GM18520 (cell line): ENCODE results near the gene GJD3.

Experiments
- ATAC-seq: cut with Tn5 transposase; IDR thresholded peaks from one replicate; pipeline ENCODE4 v1.9.1; 2021; ENCODE audit not compliant: unreplicated experiment

Gene GJD3

DNA sequence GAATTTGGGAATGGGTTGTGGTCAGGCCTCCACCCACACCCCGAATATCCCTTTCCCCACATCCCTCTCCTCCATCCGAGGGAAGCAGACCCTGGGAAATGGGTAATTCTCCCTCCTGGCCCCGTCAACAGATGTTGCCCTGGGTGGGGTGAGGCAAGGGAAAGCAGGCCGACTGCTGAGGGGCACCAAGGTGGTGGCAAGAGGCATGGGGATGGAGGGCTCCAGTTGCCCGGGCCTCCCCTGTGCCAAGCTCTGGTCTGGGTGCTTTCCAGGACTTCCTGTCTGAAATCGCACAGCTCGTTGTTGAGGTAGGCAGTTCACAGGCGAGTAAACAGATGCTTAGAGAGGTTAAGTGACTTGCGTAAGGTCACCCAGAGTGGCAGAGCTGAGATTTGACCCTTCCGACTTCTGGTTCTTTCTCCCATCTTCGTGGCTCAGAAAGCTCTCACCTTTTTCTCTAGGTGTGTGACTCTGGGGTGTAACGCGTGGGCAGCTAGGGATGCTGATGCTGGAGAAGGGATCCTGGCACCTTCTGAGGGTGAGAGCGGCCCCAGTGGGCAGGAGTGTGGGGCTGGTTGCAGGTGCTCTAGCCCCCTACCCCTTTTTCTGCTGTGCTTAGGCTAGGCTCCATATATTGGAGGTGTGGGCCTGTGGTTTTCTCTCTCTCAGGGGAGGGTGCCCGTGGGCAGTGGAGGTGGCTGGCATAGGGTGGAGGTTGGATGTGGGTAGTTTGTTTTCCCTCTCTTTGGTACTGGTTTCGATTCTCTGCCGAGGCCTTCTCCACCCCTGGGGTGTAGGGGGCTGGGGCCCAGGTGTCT, 38.3 kb downstream of the GJD3 start:
- ATAC-seq, result no peak

DNA sequence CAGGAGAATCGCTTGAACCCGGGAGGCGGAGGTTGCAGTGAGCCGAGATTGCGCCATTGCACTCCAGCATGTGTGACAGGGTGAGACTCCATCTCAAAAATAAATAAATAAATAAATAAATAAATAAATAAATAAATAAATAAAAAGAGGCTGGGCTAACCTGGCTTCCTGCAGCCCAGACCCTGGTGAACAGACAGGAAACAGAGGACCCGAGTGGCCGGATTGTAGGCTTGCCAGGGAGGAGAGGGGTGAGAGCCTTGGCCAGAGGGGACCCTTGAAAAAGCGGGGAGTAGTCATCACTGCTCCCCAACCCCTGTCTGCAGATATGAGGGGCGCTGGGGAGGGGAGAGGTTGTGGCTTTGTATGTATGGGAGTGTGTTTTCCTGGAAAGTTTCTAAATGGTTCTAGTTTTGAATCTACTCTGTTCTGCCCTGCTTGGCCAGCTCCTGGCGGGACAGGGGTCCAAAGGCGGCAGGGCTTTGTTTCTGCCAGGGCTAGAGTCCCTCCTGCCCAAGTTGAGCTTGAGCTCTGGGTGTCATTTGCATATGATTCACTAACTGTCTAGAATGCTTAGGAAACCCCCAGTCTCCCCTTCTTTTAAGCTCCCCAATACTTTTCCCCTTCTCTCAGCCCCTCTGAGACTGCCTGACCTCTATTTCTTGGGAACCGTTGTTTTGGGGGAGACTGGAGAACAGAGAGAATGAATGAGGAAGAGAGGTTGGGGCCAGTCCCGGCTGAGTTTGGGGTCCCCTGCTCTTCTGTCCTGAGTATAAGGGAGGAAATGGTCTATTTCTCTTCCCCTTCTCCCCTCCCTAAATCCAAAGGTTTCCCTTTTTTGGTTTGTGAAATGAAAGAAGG, 39.2 kb downstream of the GJD3 start:
- ATAC-seq, result no peak

GRCh38 chr17:40323391-40324381, 40.9 kb downstream of the GJD3 start:
- ATAC-seq, result peak; percentile 19

DNA sequence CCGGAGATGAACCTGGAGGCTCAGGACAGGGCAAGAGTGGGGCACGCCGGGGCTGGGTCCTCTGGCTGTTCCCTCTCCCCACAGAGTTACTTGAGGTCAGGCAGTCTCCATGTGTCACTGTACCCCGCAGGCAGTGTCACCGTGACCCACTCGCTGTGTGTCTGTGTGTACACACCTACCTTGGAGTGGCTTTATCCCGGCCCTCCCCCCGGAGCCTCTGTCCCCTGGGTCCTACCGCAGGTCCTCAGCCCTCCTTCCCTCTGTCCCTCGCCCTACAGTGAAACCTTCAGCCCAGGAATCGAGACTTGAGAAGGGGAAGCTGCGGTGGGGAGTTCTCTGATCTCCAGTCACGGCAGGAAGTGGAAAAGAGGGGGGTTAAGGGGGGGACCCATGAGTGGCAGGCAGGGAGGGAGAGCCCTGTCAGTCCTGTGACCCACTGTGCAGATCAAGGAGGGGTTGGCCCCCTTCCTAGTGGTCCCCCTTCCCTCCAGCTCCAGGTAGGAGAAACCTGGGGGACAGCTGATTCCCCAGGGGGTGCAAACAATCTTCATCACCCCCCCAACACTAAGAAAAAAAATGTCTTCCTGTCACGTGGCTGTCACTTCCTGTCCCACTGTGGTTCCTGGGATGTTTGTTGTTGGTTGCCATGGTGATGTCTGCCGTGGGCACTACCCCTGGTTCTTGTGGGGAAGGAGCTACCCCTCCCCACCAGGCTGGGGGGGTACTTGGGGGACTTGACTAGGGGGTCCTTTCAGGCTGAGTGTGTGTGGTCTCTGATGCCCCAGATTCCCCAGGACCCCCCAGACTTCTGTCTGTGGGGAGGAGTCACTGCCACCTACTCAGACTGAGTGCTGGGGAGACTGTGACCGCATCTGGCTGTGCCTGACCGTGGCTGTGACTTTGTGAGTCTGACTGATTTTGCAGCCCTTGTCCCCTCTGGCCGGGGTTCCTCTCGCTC, 41.9 kb downstream of the GJD3 start:
- no peak for ATAC-seq

GRCh38 chr17:40321961-40322357, 42.6 kb downstream of the GJD3 start:
- no peak for ATAC-seq

- ATAC-seq, result no peak
These were observed 43.0 kb downstream of the GJD3 start for GRCh38 chr17:40321524-40321929.

DNA sequence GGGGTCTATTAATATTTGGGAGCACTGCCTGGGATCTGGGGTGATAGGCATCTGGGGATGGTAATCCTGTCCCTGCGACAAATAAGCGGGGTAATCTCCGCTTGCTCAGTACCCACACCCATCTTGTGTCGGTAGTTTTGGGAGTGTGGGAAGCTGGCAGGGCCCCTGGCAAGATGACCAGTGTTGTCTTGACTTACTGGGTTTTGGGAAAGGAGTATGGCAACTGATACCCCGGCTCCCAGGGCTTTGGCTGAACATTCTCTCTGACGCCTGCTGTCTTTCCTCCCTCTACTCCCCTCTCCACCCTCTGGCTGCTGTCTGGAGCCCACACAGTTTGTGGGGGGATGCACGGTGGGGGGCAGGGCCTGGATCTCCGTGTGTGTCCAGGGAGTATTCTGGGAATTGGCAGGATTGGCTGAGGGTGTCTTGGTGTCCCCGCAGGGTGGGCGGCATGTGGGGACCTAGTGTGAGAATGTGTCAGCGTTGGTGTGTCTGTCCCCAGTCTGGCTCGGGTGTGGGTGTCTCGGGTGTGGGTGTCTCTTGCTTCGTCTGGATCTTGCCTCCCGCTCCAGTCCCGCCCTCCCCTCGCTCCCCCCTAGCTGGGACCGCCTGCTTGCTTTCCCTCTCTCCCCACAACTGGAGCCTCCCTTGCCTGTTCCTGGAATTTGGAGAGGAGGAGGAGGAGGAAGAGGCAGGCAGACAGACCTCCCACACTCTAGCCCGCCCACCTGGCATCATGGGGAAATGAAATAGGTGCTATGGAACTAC, 43.6 kb downstream of the GJD3 start:
- no peak for ATAC-seq

DNA sequence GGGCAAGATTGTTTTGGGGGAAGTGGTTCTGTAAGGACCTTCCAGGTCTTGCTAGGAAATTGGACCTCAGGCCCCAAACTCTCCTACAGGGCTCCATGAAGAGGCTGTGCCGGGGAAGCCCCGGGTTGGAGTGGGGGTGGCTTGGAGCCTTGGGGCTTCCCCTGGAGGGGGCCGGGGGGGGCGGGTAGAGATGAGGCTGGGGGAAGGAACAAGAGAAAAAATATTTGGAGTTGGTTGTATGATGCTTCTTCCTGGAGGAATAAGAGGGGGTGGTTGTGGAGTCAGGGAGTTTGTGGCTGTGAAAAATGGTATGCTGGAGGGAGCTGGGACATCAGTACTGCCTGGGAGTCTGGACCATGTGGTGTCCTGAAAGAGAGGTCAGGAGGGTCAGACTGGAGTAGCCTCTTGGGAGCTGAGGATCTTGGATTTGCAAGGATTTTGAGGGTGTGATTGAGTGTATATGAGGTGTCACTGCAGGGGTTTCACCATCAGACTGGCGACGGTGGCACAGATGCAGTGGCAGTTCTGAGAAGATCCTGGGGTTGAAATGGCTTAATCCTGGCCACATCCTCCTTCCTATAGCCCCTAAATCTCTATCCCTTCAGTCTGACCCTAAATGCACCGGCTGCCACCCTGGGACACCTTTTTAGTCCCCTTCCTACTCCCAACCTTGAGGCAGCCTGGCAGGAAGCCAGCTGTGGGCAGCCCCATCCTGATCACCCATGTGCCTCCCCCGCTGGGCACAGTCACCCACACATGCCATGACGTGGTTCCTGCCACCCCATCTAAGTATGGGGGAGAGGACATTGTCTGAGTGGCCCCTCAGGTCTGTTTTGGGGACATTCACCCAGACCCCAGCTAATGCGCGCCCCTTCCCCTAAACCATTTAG, 44.6 kb downstream of the GJD3 start:
- ATAC-seq, result no peak

GRCh38 chr17:40318830-40319391, 45.6 kb downstream of the GJD3 start:
- no peak for ATAC-seq

GRCh38 chr17:40317880-40318829, 46.4 kb downstream of the GJD3 start:
- peak; percentile 49 for ATAC-seq

GRCh38 chr17:40317345-40317873, 47.1 kb downstream of the GJD3 start:
- ATAC-seq, result no peak

DNA sequence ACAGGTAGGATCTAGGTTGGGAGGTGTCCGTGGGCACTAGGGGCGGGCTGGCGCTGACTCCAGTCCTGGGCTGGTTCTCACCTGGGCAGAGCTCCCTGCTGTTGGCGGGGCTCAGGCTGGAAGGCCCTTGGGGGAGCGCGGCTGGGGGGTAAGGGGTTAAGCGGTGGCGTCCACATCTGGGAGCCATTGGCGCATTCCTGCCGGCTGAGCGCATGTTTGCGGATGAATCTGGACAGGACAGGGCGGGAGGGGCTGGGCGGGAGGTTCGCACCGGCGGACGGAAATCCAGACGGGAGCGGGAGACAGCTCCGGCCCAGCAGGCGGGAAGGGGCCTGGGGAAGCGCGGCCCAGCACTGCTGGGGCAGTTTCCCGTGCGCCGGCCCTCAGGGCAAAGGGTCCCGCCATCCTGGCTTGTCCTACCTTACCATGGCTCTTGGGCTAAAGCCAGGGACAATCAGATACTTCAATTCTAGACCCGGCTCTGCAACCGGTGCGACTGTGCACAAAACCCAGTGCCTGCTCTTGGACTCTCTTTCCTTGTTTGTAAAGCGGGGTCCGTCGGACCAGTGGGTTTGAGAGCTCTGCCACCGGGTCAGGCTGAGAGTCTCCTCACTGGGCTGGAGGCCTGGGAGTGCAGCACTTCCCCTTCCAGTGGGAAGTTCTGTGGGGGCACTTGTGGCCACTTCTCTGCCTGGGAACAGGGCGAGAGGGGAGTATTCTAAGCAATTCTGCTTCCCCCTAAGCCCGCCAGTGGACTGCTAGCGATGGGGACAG, 47.8 kb downstream of the GJD3 start:
- ATAC-seq, result no peak

GRCh38 chr17:40315678-40316570, 48.6 kb downstream of the GJD3 start:
- ATAC-seq, result no peak

DNA sequence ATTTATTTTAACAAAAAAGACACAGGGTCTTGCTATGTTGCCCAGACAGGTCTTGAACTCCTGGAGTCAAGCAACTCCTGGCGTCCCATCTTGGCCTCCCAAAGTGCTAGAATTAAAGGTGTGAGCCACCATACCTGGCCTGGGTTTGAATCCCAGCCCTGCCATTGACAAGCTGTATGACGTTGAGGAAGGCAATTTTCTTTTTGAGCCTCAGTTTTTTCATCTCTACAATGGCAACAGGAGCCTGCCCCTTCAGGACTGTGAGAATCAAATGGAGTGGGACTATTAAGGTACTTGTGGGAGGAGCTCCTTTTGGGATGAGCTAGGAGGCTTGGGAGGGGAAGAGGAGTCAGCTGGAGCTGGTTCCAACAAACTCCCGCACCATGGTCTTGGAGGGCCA, 49.3 kb downstream of the GJD3 start:
- ATAC-seq, result no peak

GRCh38 chr17:40314584-40314956, 50.0 kb downstream of the GJD3 start:
- ATAC-seq, result no peak
